Uterus (tissue), 2 donors: ENCODE measurements around the gene LMBR1.

Source experiments
- CTCF ChIP-seq, 4 experiments: fragments of 200-600 bp in 2 of 4; fragments of 450-650 bp in 2 of 4; sonication (generic) in 2 of 4; IDR thresholded peaks; one replicate each; pipeline ENCODE4 v1.5.1; 2016 to 2019; ENCODE audit warnings: antibody characterized with exemption in 4 of 4, mild to moderate bottlenecking in 2 of 4, moderate library complexity in 1 of 4
- POLR2A ChIP-seq, 2 donors: fragments of 450-650 bp; IDR thresholded peaks; one replicate each; pipeline ENCODE4 v1.6.1; 2016; ENCODE audit warnings: antibody characterized with exemption in 2 of 2, mild to moderate bottlenecking in 1 of 2, moderate library complexity in 1 of 2

GRCh38 chr7:156833312-156833711 lies 59.7 kb downstream of the LMBR1 start:
- no peak for TF ChIP-seq CTCF (IDR thresholded peaks at IDR 0.05)
- TF ChIP-seq POLR2A (IDR thresholded peaks at IDR 0.05), result no peak
